Measurements from ENCODE around the gene DOCK3.

The DOCK3 gene

DNA sequence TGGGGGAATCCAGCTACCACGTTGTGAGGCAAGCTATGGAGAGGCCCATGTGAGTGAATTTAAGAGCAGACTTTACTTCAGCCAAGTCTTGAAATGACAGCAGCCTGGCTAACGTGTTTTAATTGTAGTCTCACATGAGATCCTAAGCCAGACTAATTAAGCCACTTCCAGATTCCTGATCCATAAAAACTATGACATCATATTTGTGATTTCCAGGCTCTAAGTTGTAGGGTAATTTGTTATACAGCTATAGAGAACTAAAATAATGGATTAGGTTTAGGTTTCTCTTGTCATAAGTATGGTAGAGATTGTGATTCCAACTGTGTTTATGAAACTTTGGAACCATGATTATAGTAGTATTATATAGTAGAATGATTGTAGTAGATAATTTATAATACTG, 329.5 kb downstream of the DOCK3 start:
- no peaks in the 10 kb centered on the region for H3K36me3 ChIP-seq (ENCODE audit: insufficient read depth, low read length)
- TF ChIP-seq EZH2 (IDR thresholded peaks at IDR 0.05) (no peak), FOXP2 (optimal IDR thresholded peaks at IDR 0.05; ENCODE audit: control extremely low read depth, extremely low read length, insufficient read depth) (no peak), POLR2AphosphoS5 (IDR thresholded peaks at IDR 0.05; ENCODE audit: borderline replicate concordance, low read depth, low read length) (no peak)
- DNase-seq (ENCODE audit: low read depth, low spot score), result no peak
- H3K9me3 ChIP-seq (ENCODE audit: low read depth, low read length), result no peaks in the 10 kb centered on the region
- no peak overlapping the region for H3K4me3 ChIP-seq
- H3K27ac ChIP-seq, result no peak overlapping the region
- no peak overlapping the region for H3K9ac ChIP-seq (ENCODE audit: insufficient read length)

DNA sequence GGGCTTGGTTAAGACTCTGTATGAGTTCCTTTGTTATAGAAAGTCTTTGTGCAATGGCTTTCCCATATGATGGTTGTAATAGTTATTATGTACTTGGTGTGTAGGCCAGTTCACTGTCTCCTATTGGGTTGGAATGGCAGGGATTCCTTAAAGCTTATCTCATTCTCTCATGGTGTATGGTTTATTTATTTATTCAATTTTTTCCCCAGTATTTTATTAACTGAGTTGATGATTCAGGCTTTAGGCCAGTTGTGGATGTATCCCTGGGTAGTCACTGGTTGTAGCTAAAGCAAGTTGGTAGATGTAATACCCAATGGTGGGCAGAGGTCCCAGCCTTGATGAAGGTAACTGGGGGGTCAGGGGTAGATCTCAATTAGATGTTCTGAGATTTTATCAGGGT, 349.4 kb downstream of the DOCK3 start:
- Histone ChIP-seq H3K9ac (ENCODE audit: insufficient read length) (no peak overlapping the region), H3K4me3 (no peak overlapping the region), H3K36me3 (ENCODE audit: insufficient read depth, low read length) (no peaks in the 10 kb centered on the region), H3K9me3 (ENCODE audit: low read depth, low read length) (no peaks in the 10 kb centered on the region), H3K27ac (no peak overlapping the region)
- DNase-seq (ENCODE audit: low read depth, low spot score), result no peak
- TF ChIP-seq FOXP2 (optimal IDR thresholded peaks at IDR 0.05; ENCODE audit: control extremely low read depth, extremely low read length, insufficient read depth), result no peak
- no peak for TF ChIP-seq POLR2AphosphoS5 (IDR thresholded peaks at IDR 0.05; ENCODE audit: borderline replicate concordance, low read depth, low read length)
- no peak for TF ChIP-seq EZH2 (IDR thresholded peaks at IDR 0.05)

DNA sequence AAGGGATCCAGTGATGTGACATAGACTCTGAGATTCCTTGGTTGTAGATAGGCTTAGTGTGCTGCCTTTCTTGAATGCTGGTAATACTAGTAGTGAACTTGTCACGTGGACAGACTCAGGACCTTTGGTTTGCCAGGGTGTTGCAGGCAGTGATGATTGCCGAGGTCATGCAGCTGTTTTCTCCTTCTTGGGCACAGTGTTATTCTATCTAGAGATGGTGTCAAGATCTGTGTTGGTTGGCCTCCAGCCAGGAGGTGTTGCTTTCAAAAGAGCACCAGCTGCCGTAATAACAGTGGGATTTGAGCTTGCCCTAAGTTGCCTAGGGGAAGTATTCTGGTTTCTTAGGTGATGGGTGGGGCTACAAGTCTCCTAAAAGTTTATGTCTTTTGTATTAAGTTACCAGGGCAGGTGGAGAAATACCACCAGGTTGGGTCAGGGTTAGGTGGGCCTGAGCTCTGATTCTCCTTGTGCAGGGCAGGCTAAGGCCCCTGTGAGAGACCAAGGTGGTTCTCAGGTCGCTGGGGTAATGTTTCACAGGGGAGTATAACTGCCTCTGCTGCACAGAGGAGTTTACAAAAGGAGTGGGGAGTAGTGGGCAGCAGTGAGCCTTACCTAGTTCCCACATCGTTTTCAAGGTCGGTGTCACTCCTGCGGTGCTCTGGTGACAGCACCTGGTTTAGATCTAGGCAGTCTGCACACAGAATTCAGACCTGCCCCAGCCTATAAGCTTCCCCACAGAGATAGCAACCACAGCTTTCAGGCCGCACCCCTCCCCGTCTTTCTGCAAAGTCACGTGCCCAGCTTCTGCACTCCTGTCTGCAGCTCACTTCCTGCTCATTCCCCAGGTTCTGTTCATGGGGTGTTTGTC, 350.3 kb downstream of the DOCK3 start:
- DNase-seq (ENCODE audit: low read depth, low spot score), result no peak
- Histone ChIP-seq H3K9ac (ENCODE audit: insufficient read length) (no peak overlapping the region), H3K4me3 (no peak overlapping the region), H3K9me3 (ENCODE audit: low read depth, low read length) (no peaks in the 10 kb centered on the region), H3K36me3 (ENCODE audit: insufficient read depth, low read length) (no peaks in the 10 kb centered on the region), H3K27ac (no peak overlapping the region)
- TF ChIP-seq FOXP2 (optimal IDR thresholded peaks at IDR 0.05; ENCODE audit: control extremely low read depth, extremely low read length, insufficient read depth), result no peak
- no peak for TF ChIP-seq EZH2 (IDR thresholded peaks at IDR 0.05)
- no peak for TF ChIP-seq POLR2AphosphoS5 (IDR thresholded peaks at IDR 0.05; ENCODE audit: borderline replicate concordance, low read depth, low read length)

DNA sequence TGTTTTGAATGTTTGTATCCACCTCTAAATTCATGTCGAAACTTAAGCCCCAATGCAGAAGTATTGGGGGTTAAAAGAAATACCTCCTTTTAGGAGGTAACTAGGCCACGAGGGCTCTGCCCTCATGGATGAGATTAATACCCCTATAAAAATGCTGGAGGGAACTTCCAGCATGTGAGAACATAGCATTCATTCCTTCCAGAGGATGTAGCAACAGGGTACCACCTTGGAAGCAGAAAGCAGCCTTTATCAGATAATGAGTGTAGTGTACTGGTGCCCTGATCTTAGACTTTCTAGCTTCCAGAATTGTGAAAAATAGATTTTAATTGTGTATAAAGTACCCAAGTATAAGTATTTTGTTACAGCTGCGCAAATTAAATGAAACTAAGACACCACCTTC, 356.9 kb downstream of the DOCK3 start:
- H3K9me3 ChIP-seq (ENCODE audit: low read depth, low read length), result no peaks in the 10 kb centered on the region
- no peak overlapping the region for H3K4me3 ChIP-seq
- DNase-seq (ENCODE audit: low read depth, low spot score), result no peak
- H3K36me3 ChIP-seq (ENCODE audit: insufficient read depth, low read length), result no peaks in the 10 kb centered on the region
- TF ChIP-seq EZH2 (IDR thresholded peaks at IDR 0.05), result no peak
- TF ChIP-seq FOXP2 (optimal IDR thresholded peaks at IDR 0.05; ENCODE audit: control extremely low read depth, extremely low read length, insufficient read depth), result no peak
- TF ChIP-seq POLR2AphosphoS5 (IDR thresholded peaks at IDR 0.05; ENCODE audit: borderline replicate concordance, low read depth, low read length), result no peak
- H3K9ac ChIP-seq (ENCODE audit: insufficient read length), result no peak overlapping the region
- H3K27ac ChIP-seq, result no peak overlapping the region

DNA sequence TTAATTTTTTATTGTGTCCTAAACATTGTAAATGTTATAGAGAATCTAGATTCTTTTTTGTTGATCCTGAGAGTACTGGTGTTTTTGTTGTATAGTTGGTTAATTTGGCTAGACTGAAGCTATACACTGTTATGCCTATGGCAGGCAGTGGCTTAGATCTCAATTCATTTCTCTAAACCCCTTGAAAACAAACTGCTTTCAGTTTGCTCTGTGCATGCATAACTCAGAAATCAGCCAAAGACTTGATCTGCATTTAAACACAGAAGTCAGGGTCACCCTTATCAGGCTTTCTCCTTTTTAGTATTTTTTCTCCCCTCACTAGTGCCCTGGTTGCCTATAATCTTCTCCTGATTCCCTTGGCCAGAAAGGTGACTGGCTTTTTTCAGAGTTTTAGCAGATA, 360.9 kb downstream of the DOCK3 start:
- Histone ChIP-seq H3K27ac (no peak overlapping the region), H3K36me3 (ENCODE audit: insufficient read depth, low read length) (no peaks in the 10 kb centered on the region), H3K9ac (ENCODE audit: insufficient read length) (no peak overlapping the region), H3K9me3 (ENCODE audit: low read depth, low read length) (no peaks in the 10 kb centered on the region), H3K4me3 (no peak overlapping the region)
- DNase-seq (ENCODE audit: low read depth, low spot score), result no peak
- TF ChIP-seq POLR2AphosphoS5 (IDR thresholded peaks at IDR 0.05; ENCODE audit: borderline replicate concordance, low read depth, low read length) (no peak), EZH2 (IDR thresholded peaks at IDR 0.05) (no peak), FOXP2 (optimal IDR thresholded peaks at IDR 0.05; ENCODE audit: control extremely low read depth, extremely low read length, insufficient read depth) (no peak)

DNA sequence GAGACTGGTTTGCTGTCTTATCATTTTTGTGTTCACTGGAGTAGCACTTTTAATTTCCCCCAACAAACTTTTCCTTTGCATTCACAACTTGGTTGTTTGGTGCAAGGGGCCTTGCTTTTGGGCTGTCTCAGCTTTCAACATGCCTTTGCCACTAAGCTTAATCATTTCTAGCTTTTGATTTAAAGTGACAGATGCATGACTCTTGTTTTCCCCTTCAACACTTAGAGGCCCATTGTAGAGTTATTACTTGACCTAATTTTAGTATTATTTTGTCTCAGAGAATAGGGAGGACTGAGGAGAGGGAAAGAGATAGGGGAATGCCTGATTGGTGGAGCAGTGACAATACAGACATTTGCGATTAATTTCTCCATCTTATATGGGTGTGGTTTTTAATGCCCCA, 370.3 kb downstream of the DOCK3 start:
- H3K27ac ChIP-seq, result no peak overlapping the region
- H3K4me3 ChIP-seq, result no peak overlapping the region
- DNase-seq (ENCODE audit: low read depth, low spot score), result no peak
- no peaks in the 10 kb centered on the region for H3K36me3 ChIP-seq (ENCODE audit: insufficient read depth, low read length)
- no peak overlapping the region for H3K9ac ChIP-seq (ENCODE audit: insufficient read length)
- TF ChIP-seq POLR2AphosphoS5 (IDR thresholded peaks at IDR 0.05; ENCODE audit: borderline replicate concordance, low read depth, low read length) (no peak), FOXP2 (optimal IDR thresholded peaks at IDR 0.05; ENCODE audit: control extremely low read depth, extremely low read length, insufficient read depth) (no peak), EZH2 (IDR thresholded peaks at IDR 0.05) (no peak)
- no peaks in the 10 kb centered on the region for H3K9me3 ChIP-seq (ENCODE audit: low read depth, low read length)

DNA sequence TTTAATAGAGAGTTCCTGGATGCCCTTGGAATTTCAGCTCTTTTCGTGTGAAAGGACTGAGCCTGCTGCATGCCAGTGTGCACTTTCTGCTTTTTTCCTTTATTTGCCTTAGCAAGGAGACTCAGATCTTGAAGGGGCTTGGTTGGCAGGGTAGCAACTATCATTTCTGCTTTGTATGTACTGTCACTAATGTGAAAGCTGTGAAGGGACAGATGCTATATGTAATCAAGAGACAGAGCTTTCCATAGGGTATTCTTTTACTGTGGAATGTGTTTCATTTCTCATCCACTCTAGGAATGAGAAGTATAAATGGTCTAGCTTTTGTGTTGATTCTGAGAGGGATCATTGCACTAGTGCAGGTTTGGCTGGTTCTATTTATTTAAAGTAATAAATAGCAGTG, 377.8 kb downstream of the DOCK3 start:
- no peak overlapping the region for H3K9ac ChIP-seq (ENCODE audit: insufficient read length)
- no peaks in the 10 kb centered on the region for H3K36me3 ChIP-seq (ENCODE audit: insufficient read depth, low read length)
- H3K27ac ChIP-seq, result no peak overlapping the region
- H3K9me3 ChIP-seq (ENCODE audit: low read depth, low read length), result no peaks in the 10 kb centered on the region
- TF ChIP-seq FOXP2 (optimal IDR thresholded peaks at IDR 0.05; ENCODE audit: control extremely low read depth, extremely low read length, insufficient read depth) (no peak), POLR2AphosphoS5 (IDR thresholded peaks at IDR 0.05; ENCODE audit: borderline replicate concordance, low read depth, low read length) (no peak), EZH2 (IDR thresholded peaks at IDR 0.05) (no peak)
- no peak overlapping the region for H3K4me3 ChIP-seq
- no peak for DNase-seq (ENCODE audit: low read depth, low spot score)

DNA sequence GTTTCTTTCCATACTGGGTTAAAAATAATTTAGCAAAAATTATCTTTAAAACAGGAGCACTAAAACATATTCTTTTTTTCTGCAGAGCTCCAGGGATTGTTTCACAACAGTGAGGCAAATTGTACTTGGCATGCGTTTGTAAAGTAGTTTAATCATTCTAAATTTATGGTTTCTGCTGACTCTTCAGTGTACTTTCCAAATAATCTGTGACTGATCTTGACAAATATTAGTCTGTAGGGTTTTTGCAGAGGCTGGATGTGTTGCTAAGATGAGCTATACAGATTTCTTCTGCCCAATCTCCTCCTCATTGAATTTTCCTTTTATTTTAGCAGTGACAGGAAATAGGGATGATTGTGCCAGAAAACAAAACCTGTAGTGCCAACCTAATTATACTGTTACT, 382.4 kb downstream of the DOCK3 start:
- Histone ChIP-seq H3K9ac (ENCODE audit: insufficient read length) (no peak overlapping the region), H3K4me3 (no peak overlapping the region), H3K9me3 (ENCODE audit: low read depth, low read length) (no peaks in the 10 kb centered on the region), H3K36me3 (ENCODE audit: insufficient read depth, low read length) (no peaks in the 10 kb centered on the region), H3K27ac (no peak overlapping the region)
- no peak for DNase-seq (ENCODE audit: low read depth, low spot score)
- TF ChIP-seq FOXP2 (optimal IDR thresholded peaks at IDR 0.05; ENCODE audit: control extremely low read depth, extremely low read length, insufficient read depth) (no peak), EZH2 (IDR thresholded peaks at IDR 0.05) (no peak), POLR2AphosphoS5 (IDR thresholded peaks at IDR 0.05; ENCODE audit: borderline replicate concordance, low read depth, low read length) (no peak)
